Skin epidermis (tissue), 12 donors: Measurements from ENCODE around the gene AMDHD2.

Experiments
- H3K27ac ChIP-seq, 21 experiments: fragments of 200-600 bp; sonication (generic) in 11 of 21; one replicate each; pipeline ENCODE4 v1.5.0; 2020; ENCODE audit warnings: mild to moderate bottlenecking in 3 of 21, inconsistent platforms in 2 of 21, moderate library complexity in 2 of 21
- H3K4me3 ChIP-seq, 7 experiments: fragments of 200-600 bp; sonication (generic) in 2 of 7; one replicate each; pipeline ENCODE4 v1.5.0; 2020; ENCODE audit warnings: inconsistent platforms in 2 of 7, mild to moderate bottlenecking in 2 of 7, moderate library complexity in 1 of 7

Gene AMDHD2

GRCh38 chr16:2482249-2482648 is 37.9 kb upstream of the AMDHD2 start:
- Histone ChIP-seq H3K4me3 (no peak overlapping the region), H3K27ac (peak overlapping the region in 8 of 21 experiments; percentile 19 to 68 (median 38))

- Histone ChIP-seq H3K4me3 (no peak overlapping the region), H3K27ac (peak overlapping the region in 12 of 21 experiments; percentile 1 to 68 (median 35))
These were observed 37.2 kb upstream of the AMDHD2 start for GRCh38 chr16:2482708-2483534.

- H3K4me3 ChIP-seq, result no peak overlapping the region
- peak overlapping the region in 2 of 21 experiments; percentile 27 to 42 for H3K27ac ChIP-seq
These were observed 36.0 kb upstream of the AMDHD2 start for GRCh38 chr16:2483939-2484897.

GRCh38 chr16:2484898-2485508 is 35.2 kb upstream of the AMDHD2 start:
- no peak overlapping the region for H3K27ac ChIP-seq
- H3K4me3 ChIP-seq, result no peak overlapping the region

- Histone ChIP-seq H3K27ac (peak overlapping the region in 2 of 21 experiments; percentile 37 to 75), H3K4me3 (peak overlapping the region in 1 of 7 experiments; percentile 8)
These were observed 34.2 kb upstream of the AMDHD2 start for GRCh38 chr16:2485811-2486507.

GRCh38 chr16:2486645-2487516 is 33.3 kb upstream of the AMDHD2 start:
- Histone ChIP-seq H3K4me3 (no peak overlapping the region), H3K27ac (peak overlapping the region in 8 of 21 experiments; percentile 11 to 75 (median 38))

GRCh38 chr16:2487517-2487842 is 32.7 kb upstream of the AMDHD2 start:
- Histone ChIP-seq H3K27ac (peak overlapping the region in 6 of 21 experiments; percentile 11 to 75 (median 47)), H3K4me3 (no peak overlapping the region)

- no peak overlapping the region for H3K4me3 ChIP-seq
- H3K27ac ChIP-seq, result peak overlapping the region in 4 of 21 experiments; percentile 14 to 75 (median 22)
These were observed 32.2 kb upstream of the AMDHD2 start for GRCh38 chr16:2487903-2488531.

- H3K27ac ChIP-seq, result no peak overlapping the region
- no peak overlapping the region for H3K4me3 ChIP-seq
These were observed 30.6 kb upstream of the AMDHD2 start for GRCh38 chr16:2489581-2489980.

- Histone ChIP-seq H3K27ac (no peak overlapping the region), H3K4me3 (no peak overlapping the region)
These were observed 29.7 kb upstream of the AMDHD2 start for GRCh38 chr16:2490190-2491105.

- Histone ChIP-seq H3K27ac (no peak overlapping the region), H3K4me3 (no peak overlapping the region)
These were observed 27.9 kb upstream of the AMDHD2 start for GRCh38 chr16:2492292-2492691.

GRCh38 chr16:2493605-2494004 is 26.6 kb upstream of the AMDHD2 start:
- Histone ChIP-seq H3K27ac (no peak overlapping the region), H3K4me3 (no peak overlapping the region)

GRCh38 chr16:2494616-2495015 is 25.6 kb upstream of the AMDHD2 start:
- H3K27ac ChIP-seq, result no peak overlapping the region
- H3K4me3 ChIP-seq, result no peak overlapping the region

- H3K27ac ChIP-seq, result no peak overlapping the region
These were observed 25.1 kb upstream of the AMDHD2 start for GRCh38 chr16:2495041-2495440.

GRCh38 chr16:2496223-2497115 is 23.7 kb upstream of the AMDHD2 start:
- H3K27ac ChIP-seq, result peak overlapping the region in 2 of 21 experiments; percentile 13 to 35

More at GRCh38 chr16:2495041-2495440, 25.1 kb upstream of the AMDHD2 start:
- no peak overlapping the region for H3K4me3 ChIP-seq

GRCh38 chr16:2497116-2497630 is 23.0 kb upstream of the AMDHD2 start:
- H3K27ac ChIP-seq, result peak overlapping the region in 1 of 21 experiments; percentile 13
- H3K4me3 ChIP-seq, result no peak overlapping the region

More at GRCh38 chr16:2496223-2497115, 23.7 kb upstream of the AMDHD2 start:
- H3K4me3 ChIP-seq, result no peak overlapping the region
